Activated naive CD8-positive, alpha-beta T cell treated with anti-CD3 and anti-CD28 coated beads for 36 hours (primary cell): ENCODE measurements around the gene CDH22. TPM values are rescaled to one million over a fixed set of nuclear protein-coding genes. Genes with fewer than 3 reads are reported as not detected.

Experiments
- DNase-seq: peaks from one replicate; pipeline ENCODE4 v3.0.0; 2021
- H3K27ac Mint-ChIP-seq: one replicate; pipeline ENCODE4 v1.8.0; 2022; ENCODE audit warnings: mild to moderate bottlenecking, moderate library complexity, mixed read lengths
- H3K27me3 Mint-ChIP-seq: one replicate; pipeline ENCODE4 v1.8.0; 2022; ENCODE audit warnings: mild to moderate bottlenecking, mixed read lengths
- H3K36me3 Mint-ChIP-seq: one replicate; pipeline ENCODE4 v1.8.0; 2021; ENCODE audit warnings: mild to moderate bottlenecking, mixed read lengths
- H3K4me1 Mint-ChIP-seq: one replicate; pipeline ENCODE4 v1.8.0; 2021; ENCODE audit warnings: mixed read lengths
- H3K4me3 Mint-ChIP-seq: one replicate; pipeline ENCODE4 v1.8.0; 2022; ENCODE audit warnings: mild to moderate bottlenecking, moderate library complexity, mixed read lengths
- H3K9me3 Mint-ChIP-seq: one replicate; pipeline ENCODE4 v1.8.0; 2022; ENCODE audit warnings: mixed read lengths
- total RNA-seq, 2 experiments: library from RNA; stranded (reverse); gene quantifications; one replicate each; pipeline ENCODE4 v1.2.3, GENCODE V29; 2021

The CDH22 gene
- total RNA-seq, 2 experiments from 2014 or later, result 0.12 TPM; not detected in 1

GRCh38 chr20:46222521-46223007 lies 85.7 kb downstream of the CDH22 start:
- no peaks in the 10 kb centered on the region for H3K36me3 Mint-ChIP-seq
- H3K27ac Mint-ChIP-seq, result no peak overlapping the region
- no peaks in the 10 kb centered on the region for H3K9me3 Mint-ChIP-seq
- peaks cover 23% of the 10 kb centered on the region for H3K27me3 Mint-ChIP-seq
- H3K4me3 Mint-ChIP-seq, result no peak overlapping the region
- DNase-seq, result no peak
- H3K4me1 Mint-ChIP-seq, result no peaks in the 10 kb centered on the region

GRCh38 chr20:46221256-46221833 lies 87.0 kb downstream of the CDH22 start:
- Mint-ChIP-seq H3K36me3 (no peaks in the 10 kb centered on the region), H3K27me3 (peaks cover 10% of the 10 kb centered on the region), H3K4me1 (no peaks in the 10 kb centered on the region), H3K9me3 (no peaks in the 10 kb centered on the region), H3K27ac (no peak overlapping the region), H3K4me3 (no peak overlapping the region)
- no peak for DNase-seq

- Mint-ChIP-seq H3K27ac (no peak overlapping the region), H3K27me3 (peaks cover 3% of the 10 kb centered on the region), H3K4me1 (no peaks in the 10 kb centered on the region), H3K4me3 (no peak overlapping the region), H3K36me3 (no peaks in the 10 kb centered on the region), H3K9me3 (no peaks in the 10 kb centered on the region)
- no peak for DNase-seq
These were observed 87.7 kb downstream of the CDH22 start for GRCh38 chr20:46220455-46221207.

- peaks cover 4% of the 10 kb centered on the region for H3K27me3 Mint-ChIP-seq
- DNase-seq, result no peak
- no peaks in the 10 kb centered on the region for H3K4me1 Mint-ChIP-seq
- no peaks in the 10 kb centered on the region for H3K9me3 Mint-ChIP-seq
- no peak overlapping the region for H3K4me3 Mint-ChIP-seq
- no peak overlapping the region for H3K27ac Mint-ChIP-seq
- no peaks in the 10 kb centered on the region for H3K36me3 Mint-ChIP-seq
These were observed 88.4 kb downstream of the CDH22 start for GRCh38 chr20:46219920-46220319.

- Mint-ChIP-seq H3K4me1 (no peaks in the 10 kb centered on the region), H3K9me3 (no peaks in the 10 kb centered on the region), H3K27ac (no peak overlapping the region), H3K4me3 (no peak overlapping the region), H3K36me3 (no peaks in the 10 kb centered on the region), H3K27me3 (peaks cover 4% of the 10 kb centered on the region)
- DNase-seq, result no peak
These were observed 89.1 kb downstream of the CDH22 start for GRCh38 chr20:46219190-46219589.

- Mint-ChIP-seq H3K36me3 (no peaks in the 10 kb centered on the region), H3K27ac (no peak overlapping the region), H3K9me3 (no peaks in the 10 kb centered on the region), H3K4me1 (no peaks in the 10 kb centered on the region), H3K27me3 (peaks cover 8% of the 10 kb centered on the region), H3K4me3 (no peak overlapping the region)
- DNase-seq, result no peak
These were observed 89.6 kb downstream of the CDH22 start for GRCh38 chr20:46218656-46219055.

- H3K4me1 Mint-ChIP-seq, result no peaks in the 10 kb centered on the region
These were observed 90.7 kb downstream of the CDH22 start for GRCh38 chr20:46217583-46217982.

GRCh38 chr20:46216770-46217464 lies 91.4 kb downstream of the CDH22 start:
- Mint-ChIP-seq H3K36me3 (no peaks in the 10 kb centered on the region), H3K4me3 (no peak overlapping the region), H3K27ac (no peak overlapping the region), H3K4me1 (no peaks in the 10 kb centered on the region), H3K9me3 (no peaks in the 10 kb centered on the region), H3K27me3 (peaks cover 11% of the 10 kb centered on the region)
- DNase-seq, result no peak

More at GRCh38 chr20:46217583-46217982, 90.7 kb downstream of the CDH22 start:
- DNase-seq, result no peak
- Mint-ChIP-seq H3K27me3 (peaks cover 11% of the 10 kb centered on the region), H3K27ac (no peak overlapping the region), H3K36me3 (no peaks in the 10 kb centered on the region), H3K9me3 (no peaks in the 10 kb centered on the region), H3K4me3 (no peak overlapping the region)

- no peak for DNase-seq
- no peak overlapping the region for H3K4me3 Mint-ChIP-seq
- H3K9me3 Mint-ChIP-seq, result no peaks in the 10 kb centered on the region
- no peaks in the 10 kb centered on the region for H3K4me1 Mint-ChIP-seq
- H3K27me3 Mint-ChIP-seq, result peaks cover 15% of the 10 kb centered on the region
- no peak overlapping the region for H3K27ac Mint-ChIP-seq
- H3K36me3 Mint-ChIP-seq, result no peaks in the 10 kb centered on the region
These were observed 92.2 kb downstream of the CDH22 start for GRCh38 chr20:46215913-46216707.

- H3K4me3 Mint-ChIP-seq, result no peak overlapping the region
- no peaks in the 10 kb centered on the region for H3K4me1 Mint-ChIP-seq
- DNase-seq, result no peak
- no peaks in the 10 kb centered on the region for H3K36me3 Mint-ChIP-seq
- H3K27me3 Mint-ChIP-seq, result peaks cover 21% of the 10 kb centered on the region
- no peak overlapping the region for H3K27ac Mint-ChIP-seq
- H3K9me3 Mint-ChIP-seq, result no peaks in the 10 kb centered on the region
These were observed 93.3 kb downstream of the CDH22 start for GRCh38 chr20:46214824-46215488.

- no peak for DNase-seq
- H3K27ac Mint-ChIP-seq, result no peak overlapping the region
- peaks cover 27% of the 10 kb centered on the region for H3K27me3 Mint-ChIP-seq
- H3K9me3 Mint-ChIP-seq, result no peaks in the 10 kb centered on the region
- H3K4me3 Mint-ChIP-seq, result no peak overlapping the region
- no peaks in the 10 kb centered on the region for H3K36me3 Mint-ChIP-seq
- no peaks in the 10 kb centered on the region for H3K4me1 Mint-ChIP-seq
These were observed 94.1 kb downstream of the CDH22 start for GRCh38 chr20:46213946-46214823.

- Mint-ChIP-seq H3K36me3 (no peaks in the 10 kb centered on the region), H3K4me3 (no peak overlapping the region)
These were observed 95.4 kb downstream of the CDH22 start for GRCh38 chr20:46212876-46213275.

GRCh38 chr20:46212252-46212651 lies 96.0 kb downstream of the CDH22 start:
- no peaks in the 10 kb centered on the region for H3K36me3 Mint-ChIP-seq
- no peaks in the 10 kb centered on the region for H3K9me3 Mint-ChIP-seq
- no peaks in the 10 kb centered on the region for H3K4me1 Mint-ChIP-seq
- H3K27ac Mint-ChIP-seq, result no peak overlapping the region
- H3K4me3 Mint-ChIP-seq, result no peak overlapping the region
- DNase-seq, result no peak
- peaks cover 44% of the 10 kb centered on the region for H3K27me3 Mint-ChIP-seq

More at GRCh38 chr20:46212876-46213275, 95.4 kb downstream of the CDH22 start:
- no peak for DNase-seq
- no peaks in the 10 kb centered on the region for H3K9me3 Mint-ChIP-seq
- H3K4me1 Mint-ChIP-seq, result no peaks in the 10 kb centered on the region
- H3K27ac Mint-ChIP-seq, result no peak overlapping the region
- H3K27me3 Mint-ChIP-seq, result peaks cover 38% of the 10 kb centered on the region

GRCh38 chr20:46211331-46211722 lies 97.0 kb downstream of the CDH22 start:
- peaks cover 48% of the 10 kb centered on the region for H3K27me3 Mint-ChIP-seq
- H3K27ac Mint-ChIP-seq, result no peak overlapping the region
- no peak overlapping the region for H3K4me3 Mint-ChIP-seq
- peaks cover 3% of the 10 kb centered on the region for H3K4me1 Mint-ChIP-seq
- DNase-seq, result no peak
- H3K9me3 Mint-ChIP-seq, result no peaks in the 10 kb centered on the region
- no peaks in the 10 kb centered on the region for H3K36me3 Mint-ChIP-seq
